ENCODE measurements around the gene ARHGEF11. TPM values are rescaled to one million over a fixed set of nuclear protein-coding genes. Genes with fewer than 3 reads are reported as not detected.

ARHGEF11 gene
- total and polyA plus RNA-seq, 4 donors = 5.8 to 23.7 (median 9.8) TPM

DNA sequence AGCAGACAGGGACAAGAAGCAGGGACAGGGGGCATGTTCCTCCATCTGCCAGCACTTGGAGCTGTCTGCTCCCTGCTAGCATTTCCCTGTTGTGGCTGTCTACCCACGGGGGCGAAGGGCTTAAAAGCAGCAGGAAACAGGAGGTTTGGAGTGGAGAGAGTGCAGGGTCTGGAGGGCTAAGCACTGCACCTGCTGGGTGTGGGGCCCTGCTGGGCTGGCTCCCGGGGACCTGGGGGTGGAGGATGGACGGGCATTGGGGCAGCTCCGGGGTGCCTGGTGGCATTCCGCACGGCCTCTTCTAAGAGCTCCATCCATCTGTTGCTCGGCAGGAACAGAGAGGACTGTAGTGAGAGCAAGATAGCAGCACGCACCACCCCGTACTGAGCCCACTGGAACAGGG, 103.9 kb downstream of the ARHGEF11 start:
- H3K4me3 ChIP-seq (ENCODE audit: low read depth in 1 of 3, low read length in 3 of 3) = no peak overlapping the region
- peaks cover 24 to 93% (median 56%) of the 10 kb centered on the region in 4 donors for H3K36me3 ChIP-seq (ENCODE audit: control insufficient read depth in 4 of 4, insufficient read depth in 3 of 4, low read depth in 1 of 4, low read length in 3 of 4)
- H3K27me3 ChIP-seq (ENCODE audit: control insufficient read depth in 4 of 4, insufficient read depth in 4 of 4, low read length in 3 of 4) = no peaks in the 10 kb centered on the region
- H3K27ac ChIP-seq (ENCODE audit: low read depth in 1 of 2, low read length in 2 of 2) = no peak overlapping the region
- no peak overlapping the region for H3K9ac ChIP-seq (ENCODE audit: low read depth in 1 of 2, low read length in 2 of 2)
- 97% methylated on average over 10 of the region's 10 CpGs for WGBS
- TF ChIP-seq NR2F2 (IDR thresholded peaks at IDR 0.05) = no peak
- TF ChIP-seq EGR1 (IDR thresholded peaks at IDR 0.05; ENCODE audit: low read depth in 2 of 2) = no peak
- no peak for TF ChIP-seq GABPA (IDR thresholded peaks at IDR 0.05 in 1 of 2, conservative IDR thresholded peaks at IDR 0.05 in 1 of 2)
- no peak for TF ChIP-seq SP1 (IDR thresholded peaks at IDR 0.05)
- no peak for TF ChIP-seq TAF1 (conservative IDR thresholded peaks at IDR 0.05)
- no peak for TF ChIP-seq FOXA2 (IDR thresholded peaks at IDR 0.05)
- TF ChIP-seq RXRA (IDR thresholded peaks at IDR 0.05) = no peak
- TF ChIP-seq, protein P1, sequence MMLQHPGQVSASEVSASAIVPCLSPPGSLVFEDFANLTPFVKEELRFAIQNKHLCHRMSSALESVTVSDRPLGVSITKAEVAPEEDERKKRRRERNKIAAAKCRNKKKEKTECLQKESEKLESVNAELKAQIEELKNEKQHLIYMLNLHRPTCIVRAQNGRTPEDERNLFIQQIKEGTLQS (IDR thresholded peaks at IDR 0.05) = no peak
- TF ChIP-seq YY1 (IDR thresholded peaks at IDR 0.05) = no peak
- no peaks in the 10 kb centered on the region for H3K9me3 ChIP-seq (ENCODE audit: control insufficient read depth in 4 of 4, low read length in 3 of 4)
- H3K4me1 ChIP-seq (ENCODE audit: control insufficient read depth in 4 of 4, insufficient read depth in 4 of 4, low read length in 3 of 4) = no peaks in the 10 kb centered on the region
- DNase-seq (ENCODE audit: low spot score) = no peak

DNA sequence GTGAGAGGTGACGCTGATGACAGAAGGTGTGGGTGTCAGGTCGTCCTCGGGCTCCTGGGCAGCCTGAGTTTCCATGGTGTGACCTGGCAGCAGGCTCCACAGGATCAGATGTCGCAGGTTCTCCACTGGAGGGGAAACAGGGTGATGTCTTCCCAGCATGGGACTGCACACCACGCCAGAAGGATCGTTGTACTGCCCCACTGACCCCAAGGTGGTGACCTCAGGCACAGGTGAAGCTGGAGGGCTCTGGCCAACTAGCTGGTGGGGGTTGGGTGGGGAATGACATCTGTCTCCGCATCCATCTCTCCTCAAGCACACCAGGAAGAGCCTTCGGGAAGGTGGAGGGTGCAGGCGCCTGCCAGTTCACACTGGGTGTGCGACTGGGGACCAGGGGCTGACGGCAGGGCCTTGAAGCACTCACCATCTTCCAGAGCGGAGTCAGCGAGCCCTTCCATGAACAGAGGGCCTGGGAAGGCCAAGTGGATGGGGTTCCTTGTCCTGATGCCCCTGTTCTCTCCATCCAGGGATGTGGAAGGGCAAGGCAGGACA, 105.7 kb downstream of the ARHGEF11 start:
- H3K4me3 ChIP-seq (ENCODE audit: low read depth in 1 of 3, low read length in 3 of 3) = no peak overlapping the region
- 90% methylated on average over 13 of the region's 13 CpGs for WGBS
- no peak for DNase-seq (ENCODE audit: low spot score)

More for the DNA sequence above, 105.7 kb downstream of the ARHGEF11 start:
- no peak overlapping the region for H3K27ac ChIP-seq (ENCODE audit: low read depth in 1 of 2, low read length in 2 of 2)
- no peaks in the 10 kb centered on the region for H3K4me1 ChIP-seq (ENCODE audit: control insufficient read depth in 4 of 4, insufficient read depth in 4 of 4, low read length in 3 of 4)
- H3K9ac ChIP-seq (ENCODE audit: low read depth in 1 of 2, low read length in 2 of 2) = no peak overlapping the region
- H3K9me3 ChIP-seq (ENCODE audit: control insufficient read depth in 4 of 4, low read length in 3 of 4) = no peaks in the 10 kb centered on the region
- TF ChIP-seq FOXA1 (IDR thresholded peaks at IDR 0.05) (no peak), SP1 (IDR thresholded peaks at IDR 0.05) (no peak), NR2F2 (IDR thresholded peaks at IDR 0.05) (no peak), TAF1 (conservative IDR thresholded peaks at IDR 0.05) (no peak), HNF4G (IDR thresholded peaks at IDR 0.05) (no peak), RXRA (IDR thresholded peaks at IDR 0.05) (no peak), RAD21 (IDR thresholded peaks at IDR 0.05) (no peak), HNF4A (conservative IDR thresholded peaks at IDR 0.05) (no peak), EGR1 (IDR thresholded peaks at IDR 0.05; ENCODE audit: low read depth in 2 of 2) (no peak), JUND (IDR thresholded peaks at IDR 0.05) (no peak), FOXA2 (IDR thresholded peaks at IDR 0.05) (no peak), YY1 (IDR thresholded peaks at IDR 0.05) (no peak), GABPA (IDR thresholded peaks at IDR 0.05 in 1 of 2, conservative IDR thresholded peaks at IDR 0.05 in 1 of 2) (no peak)
- TF ChIP-seq, protein P2, sequence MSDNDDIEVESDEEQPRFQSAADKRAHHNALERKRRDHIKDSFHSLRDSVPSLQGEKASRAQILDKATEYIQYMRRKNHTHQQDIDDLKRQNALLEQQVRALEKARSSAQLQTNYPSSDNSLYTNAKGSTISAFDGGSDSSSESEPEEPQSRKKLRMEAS (IDR thresholded peaks at IDR 0.05) = no peak
- TF ChIP-seq, protein P3, sequence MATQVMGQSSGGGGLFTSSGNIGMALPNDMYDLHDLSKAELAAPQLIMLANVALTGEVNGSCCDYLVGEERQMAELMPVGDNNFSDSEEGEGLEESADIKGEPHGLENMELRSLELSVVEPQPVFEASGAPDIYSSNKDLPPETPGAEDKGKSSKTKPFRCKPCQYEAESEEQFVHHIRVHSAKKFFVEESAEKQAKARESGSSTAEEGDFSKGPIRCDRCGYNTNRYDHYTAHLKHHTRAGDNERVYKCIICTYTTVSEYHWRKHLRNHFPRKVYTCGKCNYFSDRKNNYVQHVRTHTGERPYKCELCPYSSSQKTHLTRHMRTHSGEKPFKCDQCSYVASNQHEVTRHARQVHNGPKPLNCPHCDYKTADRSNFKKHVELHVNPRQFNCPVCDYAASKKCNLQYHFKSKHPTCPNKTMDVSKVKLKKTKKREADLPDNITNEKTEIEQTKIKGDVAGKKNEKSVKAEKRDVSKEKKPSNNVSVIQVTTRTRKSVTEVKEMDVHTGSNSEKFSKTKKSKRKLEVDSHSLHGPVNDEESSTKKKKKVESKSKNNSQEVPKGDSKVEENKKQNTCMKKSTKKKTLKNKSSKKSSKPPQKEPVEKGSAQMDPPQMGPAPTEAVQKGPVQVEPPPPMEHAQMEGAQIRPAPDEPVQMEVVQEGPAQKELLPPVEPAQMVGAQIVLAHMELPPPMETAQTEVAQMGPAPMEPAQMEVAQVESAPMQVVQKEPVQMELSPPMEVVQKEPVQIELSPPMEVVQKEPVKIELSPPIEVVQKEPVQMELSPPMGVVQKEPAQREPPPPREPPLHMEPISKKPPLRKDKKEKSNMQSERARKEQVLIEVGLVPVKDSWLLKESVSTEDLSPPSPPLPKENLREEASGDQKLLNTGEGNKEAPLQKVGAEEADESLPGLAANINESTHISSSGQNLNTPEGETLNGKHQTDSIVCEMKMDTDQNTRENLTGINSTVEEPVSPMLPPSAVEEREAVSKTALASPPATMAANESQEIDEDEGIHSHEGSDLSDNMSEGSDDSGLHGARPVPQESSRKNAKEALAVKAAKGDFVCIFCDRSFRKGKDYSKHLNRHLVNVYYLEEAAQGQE (IDR thresholded peaks at IDR 0.05) = no peak
- TF ChIP-seq, protein P1 (IDR thresholded peaks at IDR 0.05) = no peak
- TF ChIP-seq, protein P4, sequence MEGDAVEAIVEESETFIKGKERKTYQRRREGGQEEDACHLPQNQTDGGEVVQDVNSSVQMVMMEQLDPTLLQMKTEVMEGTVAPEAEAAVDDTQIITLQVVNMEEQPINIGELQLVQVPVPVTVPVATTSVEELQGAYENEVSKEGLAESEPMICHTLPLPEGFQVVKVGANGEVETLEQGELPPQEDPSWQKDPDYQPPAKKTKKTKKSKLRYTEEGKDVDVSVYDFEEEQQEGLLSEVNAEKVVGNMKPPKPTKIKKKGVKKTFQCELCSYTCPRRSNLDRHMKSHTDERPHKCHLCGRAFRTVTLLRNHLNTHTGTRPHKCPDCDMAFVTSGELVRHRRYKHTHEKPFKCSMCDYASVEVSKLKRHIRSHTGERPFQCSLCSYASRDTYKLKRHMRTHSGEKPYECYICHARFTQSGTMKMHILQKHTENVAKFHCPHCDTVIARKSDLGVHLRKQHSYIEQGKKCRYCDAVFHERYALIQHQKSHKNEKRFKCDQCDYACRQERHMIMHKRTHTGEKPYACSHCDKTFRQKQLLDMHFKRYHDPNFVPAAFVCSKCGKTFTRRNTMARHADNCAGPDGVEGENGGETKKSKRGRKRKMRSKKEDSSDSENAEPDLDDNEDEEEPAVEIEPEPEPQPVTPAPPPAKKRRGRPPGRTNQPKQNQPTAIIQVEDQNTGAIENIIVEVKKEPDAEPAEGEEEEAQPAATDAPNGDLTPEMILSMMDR (IDR thresholded peaks at IDR 0.05; ENCODE audit: low read depth, low read length, missing input control) = no peak
- TF ChIP-seq, protein P5, sequence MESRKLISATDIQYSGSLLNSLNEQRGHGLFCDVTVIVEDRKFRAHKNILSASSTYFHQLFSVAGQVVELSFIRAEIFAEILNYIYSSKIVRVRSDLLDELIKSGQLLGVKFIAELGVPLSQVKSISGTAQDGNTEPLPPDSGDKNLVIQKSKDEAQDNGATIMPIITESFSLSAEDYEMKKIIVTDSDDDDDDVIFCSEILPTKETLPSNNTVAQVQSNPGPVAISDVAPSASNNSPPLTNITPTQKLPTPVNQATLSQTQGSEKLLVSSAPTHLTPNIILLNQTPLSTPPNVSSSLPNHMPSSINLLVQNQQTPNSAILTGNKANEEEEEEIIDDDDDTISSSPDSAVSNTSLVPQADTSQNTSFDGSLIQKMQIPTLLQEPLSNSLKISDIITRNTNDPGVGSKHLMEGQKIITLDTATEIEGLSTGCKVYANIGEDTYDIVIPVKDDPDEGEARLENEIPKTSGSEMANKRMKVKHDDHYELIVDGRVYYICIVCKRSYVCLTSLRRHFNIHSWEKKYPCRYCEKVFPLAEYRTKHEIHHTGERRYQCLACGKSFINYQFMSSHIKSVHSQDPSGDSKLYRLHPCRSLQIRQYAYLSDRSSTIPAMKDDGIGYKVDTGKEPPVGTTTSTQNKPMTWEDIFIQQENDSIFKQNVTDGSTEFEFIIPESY (IDR thresholded peaks at IDR 0.05) = no peak
- H3K27me3 ChIP-seq (ENCODE audit: control insufficient read depth in 4 of 4, insufficient read depth in 4 of 4, low read length in 3 of 4) = no peaks in the 10 kb centered on the region
- peaks cover 19 to 90% (median 47%) of the 10 kb centered on the region in 4 donors for H3K36me3 ChIP-seq (ENCODE audit: control insufficient read depth in 4 of 4, insufficient read depth in 3 of 4, low read depth in 1 of 4, low read length in 3 of 4)
